AG08395 (cell line): Measurements from ENCODE around the gene CASP7.

Source experiments
- DNase-seq: peaks from one replicate; pipeline ENCODE4 v3.0.0; 2012; ENCODE audit warnings: mixed read lengths, low spot score

CASP7 gene

DNA sequence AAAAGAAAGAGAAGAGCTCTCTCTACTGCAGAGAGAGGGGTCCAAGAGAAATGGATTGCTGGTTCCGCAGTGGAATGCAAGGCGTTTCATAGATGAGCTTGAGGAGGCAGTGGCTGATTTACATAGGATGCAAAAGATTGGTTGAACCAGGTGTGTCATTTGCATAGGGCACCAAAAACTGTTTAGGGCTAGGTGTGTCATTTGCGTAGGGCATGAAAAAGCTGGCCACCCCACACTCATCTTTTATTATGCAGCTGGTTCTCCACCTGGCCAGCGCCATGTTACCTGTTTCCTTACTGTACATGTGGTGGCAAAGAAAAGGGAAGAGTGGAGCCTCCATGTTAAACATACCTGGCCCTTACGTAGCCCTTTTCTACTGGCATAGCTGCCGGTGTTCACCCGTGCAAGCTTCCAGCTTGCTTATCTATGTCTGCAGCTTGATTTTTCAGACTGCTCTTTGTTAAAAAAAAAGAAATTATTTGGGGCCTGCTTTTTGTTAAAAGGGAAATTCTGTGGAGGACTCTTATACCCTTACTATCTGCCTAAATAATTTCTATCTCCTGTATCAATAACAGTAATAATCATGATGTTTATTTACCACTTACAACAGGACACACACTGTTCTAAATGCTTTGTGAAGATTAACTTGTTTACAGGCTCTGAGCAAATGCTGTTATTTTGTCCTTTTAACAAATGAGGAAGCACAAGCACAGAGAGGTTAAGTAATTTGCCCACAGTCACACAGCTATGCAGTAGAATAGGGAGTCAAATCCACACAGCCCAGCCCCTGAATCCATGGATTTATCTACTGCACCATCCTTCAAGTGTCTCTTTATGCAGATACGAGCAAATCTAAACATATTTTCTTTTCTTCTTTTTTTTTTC is 33.3 kb downstream of the CASP7 start:
- no peak for DNase-seq

DNA sequence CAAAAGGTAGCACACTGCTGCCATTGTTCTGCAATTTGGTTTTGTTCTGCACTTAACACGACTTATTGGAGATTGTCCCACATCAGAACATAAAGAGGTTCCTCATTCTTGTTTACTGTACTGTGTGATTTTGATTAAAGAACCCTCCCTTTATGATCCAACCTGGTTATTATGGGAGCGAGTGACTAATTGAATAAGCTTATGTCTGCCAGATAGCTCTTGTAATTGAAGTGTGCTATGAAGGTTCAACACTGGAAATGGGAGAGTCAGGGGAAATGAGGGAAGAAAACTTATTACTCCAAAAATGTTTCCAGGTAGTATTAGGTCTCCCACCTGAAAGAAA is 33.9 kb downstream of the CASP7 start:
- DNase-seq: no peak

DNA sequence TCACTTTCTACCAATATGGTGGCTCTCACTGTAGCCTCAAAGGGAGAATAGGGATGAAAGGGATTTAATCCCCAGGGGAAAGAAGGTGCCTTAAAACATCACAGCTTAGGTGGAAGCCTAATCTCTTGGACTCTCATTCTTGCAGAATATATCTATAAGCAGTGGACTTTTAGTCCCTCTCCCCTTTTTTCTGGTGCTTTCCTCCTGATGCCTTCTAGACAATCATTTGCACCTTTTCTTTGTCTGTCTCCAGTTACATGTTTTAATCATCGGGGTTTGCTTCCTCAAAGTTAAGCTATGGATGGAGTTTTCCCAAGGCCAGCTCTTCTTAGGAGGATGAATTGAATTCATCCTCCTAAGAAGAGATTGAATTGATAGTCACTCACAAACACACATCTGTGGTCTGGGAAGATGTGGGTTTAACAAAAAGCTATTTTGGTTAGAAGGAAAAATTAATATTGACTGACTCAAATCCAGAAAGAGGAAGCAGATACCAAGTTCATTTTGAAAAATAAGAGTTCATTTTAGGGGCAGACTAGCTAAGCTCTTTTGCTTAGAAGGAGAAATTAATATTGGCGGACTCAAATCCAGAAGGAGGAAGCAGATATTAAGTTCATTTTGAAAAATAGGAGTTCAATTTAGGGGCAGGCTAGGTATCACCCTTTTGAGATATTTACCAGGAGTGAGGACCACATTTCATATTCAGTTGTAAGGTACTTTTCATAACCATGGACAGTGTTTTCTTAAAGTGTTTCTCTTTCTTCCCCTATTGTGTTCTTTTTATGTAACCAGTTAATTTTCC is 36.6 kb downstream of the CASP7 start:
- no peak for DNase-seq

DNA sequence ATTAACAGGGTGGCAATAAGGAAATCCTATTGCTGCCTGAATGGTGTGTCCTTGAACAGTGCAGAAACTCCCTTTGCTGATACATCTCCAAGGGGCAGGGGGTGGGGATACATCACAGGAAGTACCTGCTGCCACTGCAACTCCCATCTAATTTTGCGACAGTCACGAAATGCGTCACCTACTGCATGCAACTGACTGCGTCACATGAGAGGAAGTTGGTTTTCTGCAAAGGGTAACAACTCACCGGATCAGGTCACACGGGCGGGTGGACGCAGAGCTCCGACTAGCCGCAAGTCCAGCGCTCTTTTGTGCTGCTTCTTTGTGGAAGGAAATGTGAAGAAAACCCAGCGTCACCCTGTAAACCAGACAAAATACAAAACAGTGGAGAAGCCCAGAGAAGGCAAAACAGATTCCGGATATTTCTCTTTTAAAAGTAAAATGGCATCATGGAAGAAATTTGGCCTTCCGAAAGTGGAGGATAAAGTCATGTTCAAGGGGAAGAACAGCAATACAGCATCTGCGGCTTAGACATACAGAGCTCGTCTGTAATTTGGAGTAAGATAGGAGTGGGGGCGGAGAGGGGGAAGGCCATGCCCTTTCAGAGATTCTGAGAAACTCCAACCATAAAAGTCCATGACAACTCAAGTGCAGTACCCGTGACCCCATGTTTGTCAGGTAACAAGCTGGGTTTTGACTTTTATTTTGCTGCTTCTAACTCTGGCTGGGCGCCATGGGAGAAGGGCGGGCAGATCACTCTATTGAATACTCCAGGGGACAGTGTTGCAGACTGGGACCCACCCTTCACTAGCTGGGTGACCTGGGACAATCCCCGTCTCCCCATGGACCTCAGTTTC is 39.5 kb downstream of the CASP7 start:
- no peak for DNase-seq

DNA sequence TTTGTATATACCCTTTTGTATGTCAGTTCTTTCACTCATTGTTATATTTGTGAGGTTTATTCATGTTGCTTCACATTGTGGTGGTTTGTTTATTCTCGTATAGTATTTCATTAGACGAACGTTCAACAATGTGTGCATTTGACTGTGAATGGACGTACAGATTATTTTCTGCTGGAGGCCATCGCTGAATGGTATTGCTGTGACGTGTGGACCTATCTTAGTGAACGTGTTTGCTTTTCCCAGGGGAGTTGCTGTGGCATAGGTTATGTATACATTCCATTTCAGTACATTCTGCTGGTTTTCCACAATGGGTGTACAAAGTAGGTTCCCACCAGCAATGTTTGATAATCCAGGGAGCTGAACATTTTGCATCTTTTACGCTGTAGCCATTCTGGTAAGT is 40.7 kb downstream of the CASP7 start:
- DNase-seq: no peak

DNA sequence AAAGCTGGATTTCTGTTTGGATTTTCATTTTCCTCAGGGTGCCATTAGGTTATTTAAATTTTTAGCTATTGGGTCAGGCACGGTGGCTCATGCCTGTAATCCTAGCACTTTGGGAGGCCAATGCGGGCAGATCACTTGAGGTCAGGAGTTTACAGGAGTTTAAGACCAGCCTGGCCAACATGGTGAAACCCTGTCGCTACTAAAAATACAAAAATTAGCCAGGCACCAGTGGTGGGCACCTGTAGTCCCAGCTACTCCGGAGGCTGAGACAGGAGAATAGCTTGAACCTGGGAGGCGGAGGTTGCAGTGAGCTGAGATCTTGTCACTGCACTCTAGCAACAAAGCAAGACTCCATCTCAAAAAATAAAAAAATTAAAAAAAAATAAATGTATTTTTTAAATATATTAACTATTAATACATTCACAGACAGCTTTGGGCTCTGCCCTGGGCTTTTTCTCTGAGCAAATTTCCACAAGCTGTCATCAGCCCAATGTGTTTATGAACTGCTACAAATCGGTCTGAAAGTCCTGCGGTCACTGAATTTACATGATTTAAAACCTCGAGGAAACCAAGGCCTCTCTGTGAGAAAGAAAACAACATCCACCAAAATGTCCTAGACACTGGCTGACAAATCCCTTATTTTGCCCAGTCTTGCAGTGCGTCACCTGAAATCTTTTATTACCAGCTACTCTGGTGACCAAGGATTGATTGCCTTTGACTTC is 52.6 kb downstream of the CASP7 start:
- DNase-seq: no peak

DNA sequence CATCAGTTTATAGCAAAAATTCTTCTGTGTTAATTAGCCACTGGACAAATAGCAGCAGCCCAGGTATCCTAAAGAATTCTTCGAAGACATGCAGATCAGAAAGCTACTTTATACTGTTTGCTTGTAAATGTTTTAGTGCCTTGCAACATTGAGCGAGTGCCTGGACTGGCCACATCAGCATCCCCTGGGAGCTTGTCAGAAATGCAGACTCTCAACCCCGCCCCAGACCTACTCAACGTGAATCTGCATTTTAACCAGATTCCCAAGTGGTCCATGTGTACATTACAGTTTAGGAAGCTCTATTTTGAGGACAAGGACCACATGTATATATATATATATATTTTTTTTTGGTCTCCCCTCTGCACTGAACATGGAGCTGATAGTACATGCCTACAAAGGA is 53.3 kb downstream of the CASP7 start:
- no peak for DNase-seq

DNA sequence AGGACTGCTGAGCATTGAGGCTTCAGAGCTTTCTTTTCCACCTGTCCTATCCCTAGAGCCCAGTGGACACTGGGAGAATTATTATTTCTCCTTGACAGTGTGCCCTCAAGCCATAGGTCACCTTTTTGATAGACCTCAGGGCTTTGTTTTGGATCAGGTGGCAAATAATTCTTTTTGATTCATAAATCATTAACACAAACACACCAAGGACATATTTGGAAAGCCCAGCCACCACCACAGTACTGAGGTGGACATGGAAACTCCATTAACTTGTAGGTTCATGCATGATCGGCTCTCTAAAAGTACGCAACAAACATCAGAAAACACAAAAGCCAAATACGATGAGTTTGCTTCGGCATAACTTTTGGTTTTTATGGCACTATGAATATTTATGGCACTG is 53.9 kb downstream of the CASP7 start:
- no peak for DNase-seq

DNA sequence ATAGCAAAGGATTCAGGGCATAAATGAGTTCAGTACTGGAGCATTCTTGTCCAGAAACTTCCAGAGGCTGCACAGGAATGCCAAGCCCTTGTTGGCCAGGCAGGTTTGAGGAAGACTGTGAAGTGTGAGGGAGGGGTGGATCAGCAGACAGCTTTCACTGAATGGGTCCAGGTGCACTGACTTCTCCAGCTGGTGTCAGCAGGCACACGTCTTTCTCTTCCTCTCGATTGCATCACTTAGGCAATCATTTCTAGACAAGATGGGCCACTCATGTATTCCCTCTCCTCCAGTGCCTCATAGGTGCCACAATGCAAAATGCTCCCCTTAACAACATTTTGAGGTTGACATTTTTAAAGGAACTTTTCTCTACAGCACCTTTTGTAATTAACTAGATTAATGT is 56.2 kb downstream of the CASP7 start:
- DNase-seq: peak; percentile 3

DNA sequence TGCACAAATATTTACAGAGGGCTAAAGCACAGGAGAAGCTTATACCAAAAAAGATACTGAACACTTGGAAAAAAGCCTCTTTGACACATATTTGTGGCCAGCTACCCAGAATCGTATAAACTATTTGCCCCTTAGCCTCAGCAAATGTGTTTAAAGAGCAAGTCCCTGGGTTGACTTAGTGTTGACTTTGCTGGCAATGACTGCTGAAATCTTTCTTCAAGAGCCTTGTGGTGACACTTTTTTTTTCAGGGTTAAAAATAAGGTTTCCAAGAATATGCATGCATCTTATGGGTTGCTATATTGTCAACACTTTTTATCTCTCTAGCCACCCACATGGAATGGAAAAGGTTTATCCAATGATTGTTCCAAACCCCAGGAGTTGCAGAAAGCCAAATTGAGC is 56.9 kb downstream of the CASP7 start:
- DNase-seq: peak; percentile 7

DNA sequence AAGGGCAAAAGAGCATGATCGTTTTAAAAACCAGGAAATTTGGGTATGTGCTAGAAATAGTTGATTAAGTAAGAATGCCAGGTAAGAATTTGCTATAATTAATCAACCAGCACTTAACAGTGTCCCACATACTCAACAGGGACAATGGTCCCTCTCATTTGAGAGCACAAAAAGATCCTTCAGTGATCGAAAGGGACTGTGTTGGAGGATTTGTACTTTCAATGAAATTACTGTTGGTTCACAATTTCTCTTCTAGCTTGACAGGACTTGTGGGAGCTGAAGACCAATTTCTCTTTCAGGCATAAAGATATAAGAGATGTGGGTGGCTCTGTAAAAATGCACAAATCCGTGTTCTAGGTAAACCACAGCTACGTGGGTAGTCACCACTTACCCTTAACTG is 59.3 kb downstream of the CASP7 start:
- no peak for DNase-seq

DNA sequence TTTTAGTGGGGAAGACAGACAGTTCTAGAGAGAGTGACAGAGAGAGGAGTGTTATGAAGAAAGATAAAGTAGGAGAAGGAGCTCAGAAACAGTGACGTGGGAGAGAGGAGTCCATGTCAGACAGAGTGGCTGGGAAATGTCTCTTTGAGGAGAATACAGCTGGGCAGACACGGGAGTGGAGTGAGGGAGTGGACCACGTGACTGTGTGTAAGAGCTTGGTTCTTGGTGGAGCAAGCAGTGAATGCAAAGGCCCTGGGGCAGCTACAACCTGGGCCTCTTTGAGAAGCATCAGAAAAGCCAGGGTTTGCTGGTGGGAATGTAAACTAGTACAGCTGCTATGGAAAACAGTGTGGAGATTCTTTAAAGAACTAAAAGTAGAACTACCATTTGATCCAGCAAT is 59.9 kb downstream of the CASP7 start:
- DNase-seq: no peak

DNA sequence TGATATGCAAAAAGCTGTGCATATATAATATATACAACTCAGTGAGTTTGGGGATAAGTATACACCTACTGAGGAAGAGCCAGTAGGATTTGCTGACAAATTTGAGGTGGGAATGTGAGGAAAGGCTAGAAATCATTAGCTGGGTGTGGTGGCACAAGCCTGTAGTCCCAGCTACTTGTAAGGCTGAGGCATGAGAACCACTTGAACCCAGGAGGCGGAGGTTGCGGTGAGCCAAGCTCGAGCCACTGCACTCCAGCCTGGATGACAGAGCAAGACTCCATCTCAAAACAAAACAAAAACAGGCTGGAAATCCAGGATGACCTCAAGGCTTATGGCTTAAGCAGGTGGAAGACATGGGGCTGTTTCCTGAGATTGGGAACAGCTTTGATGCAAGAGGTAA is 61.1 kb downstream of the CASP7 start:
- DNase-seq: no peak

DNA sequence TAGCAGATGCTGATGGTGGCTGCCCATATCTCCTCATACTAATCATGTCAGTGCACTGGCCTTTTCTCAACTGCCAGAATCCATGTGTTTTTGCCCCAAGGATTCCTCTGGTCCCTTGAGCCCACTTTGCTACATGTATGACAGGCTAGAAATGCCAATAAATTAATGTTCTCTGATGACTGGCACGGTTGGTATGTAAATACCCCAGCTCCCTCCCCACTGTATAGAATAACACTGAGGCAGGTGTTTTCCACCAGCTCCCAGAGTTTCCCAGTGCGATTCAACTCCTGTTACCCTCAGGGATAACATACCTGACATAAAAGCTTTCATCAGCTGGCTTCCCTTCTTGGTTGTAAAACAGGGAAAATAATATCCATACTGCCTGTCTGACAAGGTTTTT is 62.8 kb downstream of the CASP7 start:
- no peak for DNase-seq

DNA sequence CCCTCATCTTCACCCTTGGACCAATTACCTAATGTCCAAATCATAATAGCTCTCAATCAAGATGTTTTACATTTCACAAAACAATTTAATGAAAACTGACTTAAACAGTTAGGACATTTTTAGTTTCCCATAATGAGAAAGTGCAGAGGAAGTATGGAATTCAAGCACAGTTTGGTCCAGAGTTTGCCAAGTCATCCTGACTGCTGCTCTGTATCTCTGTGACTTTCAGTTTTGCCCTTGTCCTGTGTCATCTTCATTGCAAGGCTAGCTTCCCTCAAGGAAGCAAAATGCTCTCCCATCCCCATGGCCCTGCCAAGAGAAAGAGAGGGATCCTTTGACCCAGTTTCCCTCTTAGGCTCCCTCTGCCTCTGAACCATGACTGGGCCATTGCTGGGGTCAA is 63.9 kb downstream of the CASP7 start:
- no peak for DNase-seq

DNA sequence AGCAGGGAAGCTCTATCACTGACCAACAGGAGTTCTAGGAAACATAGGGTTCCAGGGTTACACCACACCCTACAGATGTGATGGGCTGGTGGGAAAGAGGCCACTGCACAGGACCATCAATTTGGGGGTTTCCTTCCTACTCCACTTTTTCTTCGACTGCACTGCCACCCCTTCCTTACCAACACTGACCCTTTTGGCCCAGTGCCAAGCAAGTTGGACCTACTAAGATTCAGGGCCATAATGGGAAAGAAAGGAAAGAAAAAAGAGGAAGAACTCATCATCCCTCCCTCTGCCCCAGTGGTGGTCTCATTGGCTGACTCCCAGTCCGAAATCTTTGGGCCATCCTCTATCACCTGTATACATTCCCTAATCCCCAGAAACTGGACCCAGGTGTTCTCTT is 65.7 kb downstream of the CASP7 start:
- DNase-seq: no peak

DNA sequence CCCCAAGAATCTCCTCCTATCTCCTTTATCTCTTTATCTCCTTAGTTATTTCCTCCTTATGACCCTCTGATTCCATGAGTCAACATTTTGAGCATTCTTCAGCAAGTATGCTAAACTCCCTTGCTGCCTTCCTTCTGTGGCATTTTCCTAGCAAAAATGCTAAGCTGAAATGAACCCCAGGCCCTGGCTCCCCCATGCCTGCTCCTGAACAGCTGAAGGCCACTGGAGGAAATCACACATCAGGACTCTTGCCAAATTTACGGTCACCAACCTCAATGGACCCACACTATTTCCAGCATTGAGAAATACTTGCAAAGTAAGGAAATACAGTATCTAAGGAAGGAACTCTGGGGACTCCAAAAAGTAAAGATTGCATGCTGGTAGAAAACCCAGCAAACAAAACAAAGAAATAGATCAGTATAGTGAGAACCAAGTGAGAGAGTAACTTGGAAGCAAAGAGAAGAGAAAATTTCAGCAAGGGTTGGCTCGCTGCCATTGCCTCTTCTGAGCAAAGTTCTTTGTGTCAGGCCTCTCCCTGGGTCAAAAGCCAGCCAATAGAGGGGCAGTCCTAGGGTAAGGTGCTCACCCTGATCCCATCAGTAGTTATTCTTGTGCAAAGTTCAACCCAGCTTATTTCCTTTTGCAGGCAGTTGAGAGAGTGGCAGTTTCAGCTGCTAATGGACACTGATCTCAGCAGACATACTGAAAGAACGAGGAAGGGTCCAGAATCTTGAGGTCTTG is 66.7 kb downstream of the CASP7 start:
- DNase-seq: peak; percentile 66

DNA sequence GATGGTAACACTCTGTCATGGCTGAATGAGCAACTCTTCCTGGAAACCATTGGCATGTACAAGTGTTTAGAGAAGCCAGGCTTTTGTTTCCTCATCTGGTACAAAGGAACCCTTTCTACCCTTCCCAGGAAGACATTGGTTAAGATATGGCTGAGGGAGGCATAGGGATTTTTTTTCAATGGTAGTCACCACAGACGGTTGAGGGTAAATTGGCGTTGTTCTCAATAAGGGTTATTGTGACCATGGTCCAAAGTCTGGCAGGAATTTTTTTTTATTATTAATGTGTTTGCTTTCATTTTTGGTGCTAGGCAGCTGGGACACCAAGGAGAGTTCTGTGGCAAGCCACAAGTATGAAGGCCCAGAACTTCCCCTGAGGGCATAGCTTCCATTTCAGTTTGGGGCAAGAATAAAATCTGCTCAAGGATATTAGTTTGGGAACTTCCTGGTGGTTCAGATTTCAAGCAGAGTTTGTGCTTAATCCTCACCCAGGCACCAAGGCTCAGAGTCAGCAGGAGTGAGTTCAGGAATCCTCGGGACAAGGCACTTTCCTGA is 71.5 kb downstream of the CASP7 start, which contains the start of gene PLEKHS1:
Gene PLEKHS1, plus strand, starts transcription at position 502 of the 552 bp plus-strand sequence. CDS start 3,596 bp downstream, outside the sequence.
- DNase-seq: peak; percentile 43

DNA sequence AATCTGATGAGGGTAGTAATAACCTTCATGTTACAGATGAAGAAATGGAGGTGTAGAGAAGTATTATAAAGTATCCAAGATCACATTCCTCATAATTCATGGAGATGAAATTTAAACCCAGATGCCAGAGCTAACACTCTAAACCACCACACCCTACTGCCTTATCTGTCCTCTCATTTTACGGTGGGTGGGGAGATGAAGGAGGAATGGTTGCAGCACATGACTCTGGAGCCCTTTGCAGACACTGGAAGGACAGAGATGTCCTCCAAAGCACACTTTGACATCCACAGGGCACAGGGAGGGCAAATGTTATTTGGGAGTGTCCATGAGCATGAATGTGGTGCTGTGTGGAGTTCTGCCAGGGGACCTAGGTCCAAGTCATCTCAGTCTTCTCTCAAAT is 72.8 kb downstream of the CASP7 start:
- no peak for DNase-seq

DNA sequence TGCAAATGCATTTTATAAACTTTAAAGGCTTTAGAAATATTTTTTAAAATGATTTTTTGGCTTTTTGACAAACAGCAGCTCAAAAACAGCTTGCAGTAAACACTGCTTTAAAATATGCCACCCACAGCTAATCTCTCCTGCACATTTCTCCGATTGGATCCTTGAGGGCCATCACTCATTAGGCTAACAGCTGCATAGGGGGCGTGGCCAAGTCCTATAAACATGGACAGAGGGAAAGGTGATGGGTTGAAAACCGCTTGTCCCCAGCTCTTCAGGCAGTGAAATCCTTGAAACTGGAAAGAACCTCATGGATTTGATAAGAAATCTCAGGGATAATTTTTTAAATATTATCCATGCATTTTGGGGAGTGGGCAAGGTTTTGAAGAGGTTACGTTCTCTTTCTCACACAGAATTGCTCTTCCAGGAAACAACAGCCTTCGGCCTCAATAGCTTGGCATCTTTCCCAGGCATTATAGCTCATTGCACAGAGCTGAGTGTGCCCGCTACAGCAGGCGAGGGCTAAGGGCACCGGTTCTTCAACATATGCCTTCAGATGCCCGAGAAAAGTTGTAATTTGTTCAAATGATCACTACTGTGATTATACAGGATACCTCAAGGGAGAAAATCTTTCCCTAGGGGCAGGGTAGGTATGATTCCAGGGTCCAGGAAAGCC is 73.4 kb downstream of the CASP7 start:
- no peak for DNase-seq
